Choroid plexus epithelial cell (primary cell): ENCODE data around the gene GRAMD1B.

Experiments used
- DNase-seq: peaks from one replicate; pipeline ENCODE4 v3.0.0-alpha.2; 2010; ENCODE audit warnings: low read depth
- H3K4me3 ChIP-seq: 2 replicates; pipeline ENCODE4 v1.5.1; 2011; ENCODE audit warnings: low read depth, mild to moderate bottlenecking, control low read depth, low read length, moderate library complexity
- CTCF ChIP-seq: conservative IDR thresholded peaks from 2 replicates; pipeline ENCODE4 v1.5.1; 2011; ENCODE audit warnings: low read depth, mild to moderate bottlenecking, control low read depth, inconsistent platforms, low read length, moderate library complexity

Gene GRAMD1B

GRCh38 chr11:123429913-123430720 lies at the start of gene GRAMD1B:
Gene GRAMD1B, plus strand, starts transcription at chr11:123430269. Its CDS starts 524 bp downstream, at chr11:123430793.
- TF ChIP-seq CTCF, result peak; percentile 39
- peak; percentile 70 for DNase-seq
- H3K4me3 ChIP-seq, result peak within 1 kb of the TSS; percentile 63

GRCh38 chr11:123381149-123381548 lies 48.9 kb upstream of the GRAMD1B start:
- DNase-seq, result no peak
- no peak overlapping the region for H3K4me3 ChIP-seq
- TF ChIP-seq CTCF, result no peak

GRCh38 chr11:123381817-123382554 lies 48.1 kb upstream of the GRAMD1B start:
- TF ChIP-seq CTCF, result no peak
- H3K4me3 ChIP-seq, result no peak overlapping the region
- no peak for DNase-seq

GRCh38 chr11:123382555-123383074 lies 47.5 kb upstream of the GRAMD1B start:
- DNase-seq, result no peak
- H3K4me3 ChIP-seq, result no peak overlapping the region
- no peak for TF ChIP-seq CTCF

GRCh38 chr11:123384116-123384515 lies 46.0 kb upstream of the GRAMD1B start:
- no peak for TF ChIP-seq CTCF
- no peak overlapping the region for H3K4me3 ChIP-seq
- no peak for DNase-seq

- TF ChIP-seq CTCF, result no peak
- H3K4me3 ChIP-seq, result no peak overlapping the region
- no peak for DNase-seq
Measured at GRCh38 chr11:123386796-123387510, 43.1 kb upstream of the GRAMD1B start.
